GM19455 (cell line): Measurements from ENCODE around the gene KMT2B.
"Not testable (repeated sequence)": the region's sequence is repeated elsewhere in the genome, so short reads cannot be mapped to it uniquely, and the experiment has no call there.

Experiments used
- ATAC-seq: cut with Tn5 transposase; IDR thresholded peaks from one replicate; pipeline ENCODE4 v1.9.1; 2021; ENCODE audit not compliant: unreplicated experiment

KMT2B gene

GRCh38 chr19:35710784-35711723 is 6.7 kb upstream of the KMT2B start:
- no peak for ATAC-seq

GRCh38 chr19:35712567-35713505 is 5.0 kb upstream of the KMT2B start:
- ATAC-seq, result no peak

- no peak for ATAC-seq
These were observed 4.3 kb upstream of the KMT2B start for GRCh38 chr19:35713506-35713850.

GRCh38 chr19:35713904-35714495 is 3.8 kb upstream of the KMT2B start:
- ATAC-seq, result no peak

GRCh38 chr19:35714601-35715354 is 3.0 kb upstream of the KMT2B start:
- no peak for ATAC-seq

- ATAC-seq, result no peak
These were observed 2.4 kb upstream of the KMT2B start for GRCh38 chr19:35715355-35715809.

GRCh38 chr19:35715981-35716800 is 1.6 kb upstream of the KMT2B start:
- no peak for ATAC-seq

GRCh38 chr19:35716801-35717664 is 770 bp upstream of the KMT2B start:
- ATAC-seq, result peak; percentile 49

- ATAC-seq, result peak; percentile 5
These were observed 690 bp downstream of the KMT2B start for GRCh38 chr19:35718345-35719041.

- no peak for ATAC-seq
These were observed 1.8 kb downstream of the KMT2B start for GRCh38 chr19:35719402-35720162.

- ATAC-seq, result no peak
These were observed 2.3 kb downstream of the KMT2B start for GRCh38 chr19:35720163-35720524.

- no peak for ATAC-seq
These were observed 2.8 kb downstream of the KMT2B start for GRCh38 chr19:35720648-35721047.

- ATAC-seq, result no peak
These were observed 3.6 kb downstream of the KMT2B start for GRCh38 chr19:35721374-35721773.

GRCh38 chr19:35722461-35722860 is 4.7 kb downstream of the KMT2B start:
- no peak for ATAC-seq

- no peak for ATAC-seq
These were observed 5.1 kb downstream of the KMT2B start for GRCh38 chr19:35722897-35723296.

- no peak for ATAC-seq
These were observed 5.9 kb downstream of the KMT2B start for GRCh38 chr19:35723671-35724070.

GRCh38 chr19:35724132-35724531 is 6.3 kb downstream of the KMT2B start:
- ATAC-seq, result not testable (repeated sequence)
